Panc1 (cell line): ENCODE results near the gene GRIN2D. TPM values are rescaled to one million over a fixed set of nuclear protein-coding genes. Genes with fewer than 3 reads are reported as not detected.

Experiments used
- ATAC-seq: fragments of 200-7000 bp; cut with Tn5 transposase; 2 replicates; pipeline ENCODE4 v1.9.1; 2020; ENCODE audit warnings: mild to moderate bottlenecking, moderate library complexity
- BruUV-seq: library from RNA; stranded (reverse); fragments of 400-500 nt; replicated peaks from 2 replicates; lab custom pipeline; 2021; lab: Mats Ljungman, UMichigan
- CTCF ChIA-PET: fragments of 300-600 bp; sonication (Branson Sonifier 250); formaldehyde crosslinking; loops from one replicate; lab custom pipeline; 2022; ENCODE audit warnings: antibody characterized with exemption; lab: Charles Lee
- POLR2A ChIA-PET: fragments of 300-600 bp; sonication (Branson Sonifier 250); formaldehyde crosslinking; loops from one replicate; lab custom pipeline; 2022; ENCODE audit warnings: antibody characterized with exemption; lab: Charles Lee
- DNase-seq: peaks from one replicate; pipeline ENCODE4 v3.0.0-alpha.2; 2010; ENCODE audit warnings: low read depth, low spot score
- H3K27ac ChIP-seq: 2 replicates; pipeline ENCODE4 v1.5.1; 2011; ENCODE audit warnings: mild to moderate bottlenecking, low read length, inconsistent platforms
- H3K27me3 ChIP-seq: fragments of 200-500 bp; sonication (Bioruptor generic); 2 replicates; pipeline ENCODE4 v1.6.0; 2014; ENCODE audit warnings: low read length, inconsistent platforms; ENCODE audit not compliant: control insufficient read depth, insufficient read depth
- H3K36me3 ChIP-seq: fragments of 200-500 bp; sonication (Bioruptor generic); 2 replicates; pipeline ENCODE4 v1.5.1; 2014; ENCODE audit warnings: inconsistent platforms, mild to moderate bottlenecking, low read length, moderate library complexity; ENCODE audit not compliant: control insufficient read depth, insufficient read depth
- H3K4me1 ChIP-seq: 2 replicates; pipeline ENCODE4 v1.5.1; 2011; ENCODE audit warnings: inconsistent platforms, mild to moderate bottlenecking, low read length, moderate library complexity; ENCODE audit not compliant: control insufficient read depth, insufficient read depth
- H3K4me3 ChIP-seq, 2 experiments: 2 replicates each; pipeline ENCODE4 v1.5.1; 2011 to 2012; ENCODE audit warnings: low read depth in 2 of 2, low read length in 2 of 2, mild to moderate bottlenecking in 2 of 2, inconsistent platforms in 1 of 2, moderate library complexity in 1 of 2
- H3K9me3 ChIP-seq: fragments of 200-500 bp; sonication (Bioruptor generic); 2 replicates; pipeline ENCODE4 v1.5.1; 2014; ENCODE audit warnings: low read depth, mild to moderate bottlenecking, inconsistent platforms, low read length, moderate library complexity; ENCODE audit not compliant: control insufficient read depth, insufficient read depth
- POLR2AphosphoS5 ChIP-seq: IDR thresholded peaks from 2 replicates; pipeline ENCODE4 v1.6.1; 2012; ENCODE audit warnings: mild to moderate bottlenecking, low read depth, low read length, moderate library complexity
- SIN3A ChIP-seq: IDR thresholded peaks from 2 replicates; pipeline ENCODE4 v1.6.1; 2012; ENCODE audit warnings: low read depth, mild to moderate bottlenecking, low read length, moderate library complexity, borderline replicate concordance; ENCODE audit not compliant: insufficient read depth
- TCF7L2 ChIP-seq: IDR thresholded peaks from 2 replicates; pipeline ENCODE4 v1.6.1; 2011; ENCODE audit warnings: mild to moderate bottlenecking, low read depth, low read length, inconsistent platforms
- in situ Hi-C: cut with HindIII; loops from 2 replicates; pipeline ENCODE4 v1.10.0; 2016; ENCODE audit warnings: low sequenced_read_pairs, low pct_unique_long_range_greater_than_20kb
- intact Hi-C: fragments of 100-400 bp; cut with micrococcal nuclease; formaldehyde crosslinking; loops from one replicate; pipeline ENCODE4 v1.10.0; 2022; ENCODE audit not compliant: unreplicated experiment
- total RNA-seq: library from RNA; stranded (reverse); gene quantifications from one replicate; pipeline ENCODE4 v1.2.1, GENCODE V29; 2021; ENCODE audit not compliant: unreplicated experiment
- TF ChIP-seq, protein P1 (sequence below): fragments of 450-650 bp; IDR thresholded peaks from 2 replicates; pipeline ENCODE4 v1.5.1; 2017; ENCODE audit warnings: mild to moderate bottlenecking
- TF ChIP-seq, protein P2 (sequence below), 2 experiments: IDR thresholded peaks; 2 replicates each; pipeline ENCODE4 v1.6.1; 2011 to 2012; ENCODE audit warnings: low read depth in 2 of 2, control low read depth in 1 of 2, low read length in 1 of 2, mild to moderate bottlenecking in 1 of 2, moderate library complexity in 1 of 2; ENCODE audit not compliant: insufficient read depth in 1 of 2

GRIN2D gene
- total RNA-seq, 1 experiment from 2014 or later = 6.2 TPM

DNA sequence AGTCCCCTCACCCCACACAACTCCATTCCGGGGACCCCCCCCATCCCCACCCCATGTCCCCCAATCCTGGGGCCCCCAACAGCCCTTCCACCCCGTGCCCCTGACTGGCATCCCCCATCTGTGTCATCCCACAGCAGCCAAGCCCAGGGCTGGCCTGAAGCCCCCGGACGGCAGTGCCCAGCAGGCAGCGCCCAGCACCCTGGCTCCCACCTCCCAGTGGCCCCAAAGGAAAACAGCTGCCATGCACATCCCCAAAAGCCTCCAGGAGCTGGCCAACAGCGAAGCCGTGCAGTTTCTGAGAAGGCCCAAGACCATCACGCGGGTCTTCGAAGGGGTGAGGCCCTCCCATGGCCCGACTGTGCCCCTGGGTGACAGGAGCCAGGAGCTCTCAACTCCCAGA lies 27.9 kb upstream of the GRIN2D start:
- H3K27ac ChIP-seq = no peak overlapping the region
- ATAC-seq = no peak

GRCh38 chr19:48367855-48368254 lies 25.6 kb upstream of the GRIN2D start:
- intact Hi-C loops = no loop called here

More for the DNA sequence above, 27.9 kb upstream of the GRIN2D start:
- no peak for DNase-seq
- BruUV-seq = no TSS peak
- TF ChIP-seq, protein P1, sequence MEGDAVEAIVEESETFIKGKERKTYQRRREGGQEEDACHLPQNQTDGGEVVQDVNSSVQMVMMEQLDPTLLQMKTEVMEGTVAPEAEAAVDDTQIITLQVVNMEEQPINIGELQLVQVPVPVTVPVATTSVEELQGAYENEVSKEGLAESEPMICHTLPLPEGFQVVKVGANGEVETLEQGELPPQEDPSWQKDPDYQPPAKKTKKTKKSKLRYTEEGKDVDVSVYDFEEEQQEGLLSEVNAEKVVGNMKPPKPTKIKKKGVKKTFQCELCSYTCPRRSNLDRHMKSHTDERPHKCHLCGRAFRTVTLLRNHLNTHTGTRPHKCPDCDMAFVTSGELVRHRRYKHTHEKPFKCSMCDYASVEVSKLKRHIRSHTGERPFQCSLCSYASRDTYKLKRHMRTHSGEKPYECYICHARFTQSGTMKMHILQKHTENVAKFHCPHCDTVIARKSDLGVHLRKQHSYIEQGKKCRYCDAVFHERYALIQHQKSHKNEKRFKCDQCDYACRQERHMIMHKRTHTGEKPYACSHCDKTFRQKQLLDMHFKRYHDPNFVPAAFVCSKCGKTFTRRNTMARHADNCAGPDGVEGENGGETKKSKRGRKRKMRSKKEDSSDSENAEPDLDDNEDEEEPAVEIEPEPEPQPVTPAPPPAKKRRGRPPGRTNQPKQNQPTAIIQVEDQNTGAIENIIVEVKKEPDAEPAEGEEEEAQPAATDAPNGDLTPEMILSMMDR = no peak
- no peak for TF ChIP-seq SIN3A
- TF ChIP-seq POLR2AphosphoS5 = no peak
- TF ChIP-seq, protein P2, sequence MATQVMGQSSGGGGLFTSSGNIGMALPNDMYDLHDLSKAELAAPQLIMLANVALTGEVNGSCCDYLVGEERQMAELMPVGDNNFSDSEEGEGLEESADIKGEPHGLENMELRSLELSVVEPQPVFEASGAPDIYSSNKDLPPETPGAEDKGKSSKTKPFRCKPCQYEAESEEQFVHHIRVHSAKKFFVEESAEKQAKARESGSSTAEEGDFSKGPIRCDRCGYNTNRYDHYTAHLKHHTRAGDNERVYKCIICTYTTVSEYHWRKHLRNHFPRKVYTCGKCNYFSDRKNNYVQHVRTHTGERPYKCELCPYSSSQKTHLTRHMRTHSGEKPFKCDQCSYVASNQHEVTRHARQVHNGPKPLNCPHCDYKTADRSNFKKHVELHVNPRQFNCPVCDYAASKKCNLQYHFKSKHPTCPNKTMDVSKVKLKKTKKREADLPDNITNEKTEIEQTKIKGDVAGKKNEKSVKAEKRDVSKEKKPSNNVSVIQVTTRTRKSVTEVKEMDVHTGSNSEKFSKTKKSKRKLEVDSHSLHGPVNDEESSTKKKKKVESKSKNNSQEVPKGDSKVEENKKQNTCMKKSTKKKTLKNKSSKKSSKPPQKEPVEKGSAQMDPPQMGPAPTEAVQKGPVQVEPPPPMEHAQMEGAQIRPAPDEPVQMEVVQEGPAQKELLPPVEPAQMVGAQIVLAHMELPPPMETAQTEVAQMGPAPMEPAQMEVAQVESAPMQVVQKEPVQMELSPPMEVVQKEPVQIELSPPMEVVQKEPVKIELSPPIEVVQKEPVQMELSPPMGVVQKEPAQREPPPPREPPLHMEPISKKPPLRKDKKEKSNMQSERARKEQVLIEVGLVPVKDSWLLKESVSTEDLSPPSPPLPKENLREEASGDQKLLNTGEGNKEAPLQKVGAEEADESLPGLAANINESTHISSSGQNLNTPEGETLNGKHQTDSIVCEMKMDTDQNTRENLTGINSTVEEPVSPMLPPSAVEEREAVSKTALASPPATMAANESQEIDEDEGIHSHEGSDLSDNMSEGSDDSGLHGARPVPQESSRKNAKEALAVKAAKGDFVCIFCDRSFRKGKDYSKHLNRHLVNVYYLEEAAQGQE (IDR thresholded peaks at IDR 0.05; ENCODE audit: insufficient read depth in 1 of 2, low read depth in 2 of 2, low read length in 1 of 2) = no peak
- TF ChIP-seq TCF7L2 = no peak
- intact Hi-C loops = no loop called here
- no peak overlapping the region for H3K4me3 ChIP-seq
- CTCF ChIA-PET = no interaction called here
- H3K27me3 ChIP-seq = no peaks in the 10 kb centered on the region
- no peaks in the 10 kb centered on the region; the same call in 1 of the 2 replicates for H3K4me1 ChIP-seq
- H3K36me3 ChIP-seq = no peaks in the 10 kb centered on the region; the same call in 1 of the 2 replicates
- H3K9me3 ChIP-seq = no peaks in the 10 kb centered on the region
- POLR2A ChIA-PET = no interaction called here
- in situ Hi-C loops = no loop called here

More at GRCh38 chr19:48367855-48368254, 25.6 kb upstream of the GRIN2D start:
- ChIA-PET CTCF (no interaction called here), POLR2A (no interaction called here)
- ATAC-seq = no peak
- no peak for DNase-seq
- H3K36me3 ChIP-seq = no peaks in the 10 kb centered on the region; the same call in 1 of the 2 replicates
- in situ Hi-C loops = no loop called here
- no peak overlapping the region for H3K4me3 ChIP-seq
- no TSS peak for BruUV-seq
- H3K4me1 ChIP-seq = no peaks in the 10 kb centered on the region; the same call in 1 of the 2 replicates
- TF ChIP-seq, protein P1 = no peak
- TF ChIP-seq POLR2AphosphoS5 (no peak), SIN3A (no peak), TCF7L2 (no peak)
- TF ChIP-seq, protein P2 (IDR thresholded peaks at IDR 0.05; ENCODE audit: insufficient read depth in 1 of 2, low read depth in 2 of 2, low read length in 1 of 2) = no peak
- H3K9me3 ChIP-seq = no peaks in the 10 kb centered on the region
- no peak overlapping the region for H3K27ac ChIP-seq
- H3K27me3 ChIP-seq = no peaks in the 10 kb centered on the region
